Activated CD8-positive, alpha-beta memory T cell treated with anti-CD3 and anti-CD28 coated beads, Interleukin-2, amount 50 U/mL, for 4 hours (primary cell): ENCODE measurements around the gene ATP9A.
"Not testable (repeated sequence)": the region's sequence is repeated elsewhere in the genome, so short reads cannot be mapped to it uniquely, and the experiment has no call there.

Source experiments
- DNase-seq: peaks from one replicate; pipeline ENCODE4 v3.0.0-alpha.2; 2020

ATP9A gene

GRCh38 chr20:51685494-51685893, 82.7 kb downstream of the ATP9A start:
- not testable (repeated sequence) for DNase-seq

- DNase-seq = no peak
Observed at GRCh38 chr20:51680067-51680749, 88.0 kb downstream of the ATP9A start.

GRCh38 chr20:51679254-51679921, 88.8 kb downstream of the ATP9A start:
- no peak for DNase-seq

- no peak for DNase-seq
Observed at GRCh38 chr20:51678026-51678697, 90.0 kb downstream of the ATP9A start.

- DNase-seq = no peak
Observed at GRCh38 chr20:51668947-51669346, 99.2 kb downstream of the ATP9A start.

GRCh38 chr20:51668515-51668914, 99.7 kb downstream of the ATP9A start:
- DNase-seq = no peak

GRCh38 chr20:51667491-51667890, 100.7 kb downstream of the ATP9A start:
- no peak for DNase-seq

- no peak for DNase-seq
Observed at GRCh38 chr20:51667002-51667408, 101.2 kb downstream of the ATP9A start.

GRCh38 chr20:51666126-51666525, 102.1 kb downstream of the ATP9A start:
- no peak for DNase-seq

GRCh38 chr20:51665543-51666118, 102.6 kb downstream of the ATP9A start:
- DNase-seq = no peak

- peak; percentile 41 for DNase-seq
Observed at GRCh38 chr20:51661609-51662178, 106.5 kb downstream of the ATP9A start.

- DNase-seq = no peak
Observed at GRCh38 chr20:51660672-51661608, 107.2 kb downstream of the ATP9A start.

GRCh38 chr20:51659491-51660050, 108.6 kb downstream of the ATP9A start:
- no peak for DNase-seq

- DNase-seq = no peak
Observed at GRCh38 chr20:51656726-51657260, 111.4 kb downstream of the ATP9A start.

GRCh38 chr20:51656089-51656488, 112.1 kb downstream of the ATP9A start:
- not testable (repeated sequence) for DNase-seq

- DNase-seq = no peak
Observed at GRCh38 chr20:51654495-51654894, 113.7 kb downstream of the ATP9A start.

- no peak for DNase-seq
Observed at GRCh38 chr20:51654060-51654459, 114.1 kb downstream of the ATP9A start.

- no peak for DNase-seq
Observed at GRCh38 chr20:51653226-51653625, 115.0 kb downstream of the ATP9A start.

- no peak for DNase-seq
Observed at GRCh38 chr20:51651921-51652549, 116.2 kb downstream of the ATP9A start.

GRCh38 chr20:51650685-51651134, 117.5 kb downstream of the ATP9A start:
- DNase-seq = no peak

GRCh38 chr20:51648571-51648947, 119.6 kb downstream of the ATP9A start:
- no peak for DNase-seq
